Measurements from ENCODE around the gene ASIC1. TPM values are rescaled to one million over a fixed set of nuclear protein-coding genes. Genes with fewer than 3 reads are reported as not detected.

ASIC1 gene
- total RNA-seq, 2 experiments from 2014 or later: 1.5 to 2.8 TPM

DNA sequence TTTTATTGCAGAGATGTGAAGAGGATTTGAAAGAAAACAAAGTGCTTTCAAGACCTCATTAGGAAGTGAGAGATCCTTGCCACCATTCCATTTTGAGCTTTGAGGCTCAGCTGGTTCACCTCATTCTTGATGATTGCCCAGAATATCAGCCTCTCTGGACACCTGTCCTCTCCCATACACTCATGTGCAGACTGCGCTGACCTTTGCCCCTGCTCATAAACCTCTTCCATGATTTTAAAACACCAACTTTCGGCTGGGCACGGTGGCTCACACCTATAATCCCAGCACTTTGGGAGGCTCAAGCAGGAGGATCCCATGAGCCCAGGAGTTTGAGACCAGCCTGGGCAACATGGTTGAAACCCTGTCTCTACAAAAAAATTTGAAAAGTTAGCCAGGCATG, 63.6 kb downstream of the ASIC1 start:
- Mint-ChIP-seq H3K36me3 (ENCODE audit: low read depth) (peaks cover 85% of the 10 kb centered on the region), H3K27me3 (no peaks in the 10 kb centered on the region), H3K4me1 (ENCODE audit: low read depth) (peaks cover 48% of the 10 kb centered on the region), H3K4me3 (no peak overlapping the region), H3K9me3 (no peaks in the 10 kb centered on the region), H3K27ac (peak overlapping the region; percentile 67)
- POLR2A ChIA-PET: interaction anchor here (0.6 to 3.0 kb wide), 2 partner anchors 9 to 36 kb away, joined by 3 to 18 read pairs; partner anchors contain the start of gene COX14
- DNase-seq (no peak), ATAC-seq (ENCODE audit: poor library complexity) (no peak)
- Histone ChIP-seq H3K4me1 (ENCODE audit: insufficient read depth, low read length) (peaks cover 28% of the 10 kb centered on the region), H3K27me3 (ENCODE audit: control insufficient read depth in 1 of 2, insufficient read depth in 2 of 2, low read length in 2 of 2) (no peaks in the 10 kb centered on the region), H3K9me3 (ENCODE audit: control insufficient read depth in 1 of 2, insufficient read depth in 1 of 2, low read length in 2 of 2) (no peaks in the 10 kb centered on the region), H3K36me3 (ENCODE audit: insufficient read depth, low read length) (peaks cover 78% of the 10 kb centered on the region), H3K27ac (ENCODE audit: low read depth in 1 of 2, low read length in 2 of 2) (no peak overlapping the region), H3K4me3 (ENCODE audit: low read length) (no peak overlapping the region)
- intact Hi-C loops (cut with DNase I, micrococcal nuclease): no loop called here
- CTCF ChIA-PET: interaction anchor here (0.6 to 1.3 kb wide), 2 partner anchors 9 to 11 kb away, joined by 4 to 6 read pairs; partner anchors contain the start of gene COX14
- TF ChIP-seq, protein P1, sequence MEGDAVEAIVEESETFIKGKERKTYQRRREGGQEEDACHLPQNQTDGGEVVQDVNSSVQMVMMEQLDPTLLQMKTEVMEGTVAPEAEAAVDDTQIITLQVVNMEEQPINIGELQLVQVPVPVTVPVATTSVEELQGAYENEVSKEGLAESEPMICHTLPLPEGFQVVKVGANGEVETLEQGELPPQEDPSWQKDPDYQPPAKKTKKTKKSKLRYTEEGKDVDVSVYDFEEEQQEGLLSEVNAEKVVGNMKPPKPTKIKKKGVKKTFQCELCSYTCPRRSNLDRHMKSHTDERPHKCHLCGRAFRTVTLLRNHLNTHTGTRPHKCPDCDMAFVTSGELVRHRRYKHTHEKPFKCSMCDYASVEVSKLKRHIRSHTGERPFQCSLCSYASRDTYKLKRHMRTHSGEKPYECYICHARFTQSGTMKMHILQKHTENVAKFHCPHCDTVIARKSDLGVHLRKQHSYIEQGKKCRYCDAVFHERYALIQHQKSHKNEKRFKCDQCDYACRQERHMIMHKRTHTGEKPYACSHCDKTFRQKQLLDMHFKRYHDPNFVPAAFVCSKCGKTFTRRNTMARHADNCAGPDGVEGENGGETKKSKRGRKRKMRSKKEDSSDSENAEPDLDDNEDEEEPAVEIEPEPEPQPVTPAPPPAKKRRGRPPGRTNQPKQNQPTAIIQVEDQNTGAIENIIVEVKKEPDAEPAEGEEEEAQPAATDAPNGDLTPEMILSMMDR (IDR thresholded peaks at IDR 0.05): no peak

DNA sequence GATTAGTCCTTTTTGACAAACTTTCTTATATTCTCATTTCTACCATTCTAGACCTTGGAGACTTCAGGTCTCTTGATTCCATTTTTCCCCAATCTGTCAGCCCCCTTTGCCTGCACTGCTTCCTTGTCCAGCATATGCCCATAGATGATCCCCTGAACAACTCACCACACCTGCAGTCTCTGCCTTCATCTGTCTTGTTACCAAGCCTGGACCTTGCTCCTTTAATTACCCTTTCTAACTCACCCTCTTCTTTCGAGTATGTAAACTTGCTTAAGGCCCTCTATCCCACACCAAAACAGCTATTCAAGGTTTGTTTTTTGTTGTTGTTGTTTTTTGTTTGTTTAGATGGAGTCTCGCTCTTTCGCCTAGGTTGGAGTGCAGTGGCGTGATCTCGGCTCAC, 64.2 kb downstream of the ASIC1 start:
- Mint-ChIP-seq H3K27me3 (no peaks in the 10 kb centered on the region), H3K4me3 (no peak overlapping the region), H3K27ac (no peak overlapping the region), H3K4me1 (ENCODE audit: low read depth) (peaks cover 41% of the 10 kb centered on the region), H3K9me3 (no peaks in the 10 kb centered on the region), H3K36me3 (ENCODE audit: low read depth) (peaks cover 82% of the 10 kb centered on the region)
- H3K27me3 ChIP-seq (ENCODE audit: control insufficient read depth in 1 of 2, insufficient read depth in 2 of 2, low read length in 2 of 2): no peaks in the 10 kb centered on the region
- H3K4me1 ChIP-seq (ENCODE audit: insufficient read depth, low read length): peaks cover 21% of the 10 kb centered on the region
- DNase-seq (no peak), ATAC-seq (ENCODE audit: poor library complexity) (no peak)
- peaks cover 73% of the 10 kb centered on the region for H3K36me3 ChIP-seq (ENCODE audit: insufficient read depth, low read length)
- POLR2A ChIA-PET: interaction anchor here (3.0 kb wide), 1 partner anchor 10 kb away, joined by 18 read pairs; the partner anchor contains the start of gene COX14
- H3K9me3 ChIP-seq (ENCODE audit: control insufficient read depth in 1 of 2, insufficient read depth in 1 of 2, low read length in 2 of 2): no peaks in the 10 kb centered on the region
- intact Hi-C loops (cut with DNase I, micrococcal nuclease): no loop called here
- no peak overlapping the region for H3K27ac ChIP-seq (ENCODE audit: low read depth in 1 of 2, low read length in 2 of 2)
- TF ChIP-seq, protein P1 (IDR thresholded peaks at IDR 0.05): no peak
- no peak overlapping the region for H3K4me3 ChIP-seq (ENCODE audit: low read length)
- CTCF ChIA-PET: interaction anchor here (1.4 kb wide), 1 partner anchor 10 kb away, joined by 4 read pairs; the partner anchor contains the start of gene COX14

DNA sequence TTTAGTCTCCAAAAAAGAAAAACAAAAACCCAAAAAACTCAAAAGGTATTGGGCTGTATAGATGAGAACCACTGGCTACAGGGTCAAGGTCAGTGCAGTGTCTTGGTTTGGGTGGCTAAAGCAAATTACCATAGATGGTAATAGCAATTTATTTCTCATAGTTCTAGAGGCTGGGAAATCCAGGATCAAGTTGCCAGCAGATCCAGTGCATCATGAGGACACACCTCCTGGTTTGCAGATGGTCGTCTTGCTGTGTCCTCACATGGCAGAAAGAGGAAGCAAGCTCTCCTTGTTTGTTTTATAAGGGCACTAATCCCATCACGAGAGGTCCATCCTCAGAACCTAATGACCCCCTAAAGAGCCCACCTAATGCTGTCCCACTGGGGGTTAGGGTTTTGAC, 65.8 kb downstream of the ASIC1 start:
- TF ChIP-seq, protein P1 (IDR thresholded peaks at IDR 0.05): no peak
- Histone ChIP-seq H3K4me3 (ENCODE audit: low read length) (no peak overlapping the region), H3K4me1 (ENCODE audit: insufficient read depth, low read length) (peaks cover 9% of the 10 kb centered on the region), H3K9me3 (ENCODE audit: control insufficient read depth in 1 of 2, insufficient read depth in 1 of 2, low read length in 2 of 2) (no peaks in the 10 kb centered on the region), H3K27ac (ENCODE audit: low read depth in 1 of 2, low read length in 2 of 2) (no peak overlapping the region), H3K27me3 (ENCODE audit: control insufficient read depth in 1 of 2, insufficient read depth in 2 of 2, low read length in 2 of 2) (no peaks in the 10 kb centered on the region), H3K36me3 (ENCODE audit: insufficient read depth, low read length) (peaks cover 79% of the 10 kb centered on the region)
- H3K27me3 Mint-ChIP-seq: no peaks in the 10 kb centered on the region
- no peaks in the 10 kb centered on the region for H3K9me3 Mint-ChIP-seq
- H3K36me3 Mint-ChIP-seq (ENCODE audit: low read depth): peaks cover 88% of the 10 kb centered on the region
- intact Hi-C loops (cut with DNase I, micrococcal nuclease): no loop called here
- peaks cover 33% of the 10 kb centered on the region for H3K4me1 Mint-ChIP-seq (ENCODE audit: low read depth)
- ChIA-PET POLR2A (no interaction called here), CTCF (interaction anchor here (1.4 to 2.0 kb wide), 3 partner anchors 9 to 12 kb away, joined by 4 to 8 read pairs (median 7); partner anchors contain the start of gene COX14)
- no peak overlapping the region for H3K4me3 Mint-ChIP-seq
- DNase-seq (no peak), ATAC-seq (ENCODE audit: poor library complexity) (no peak)
- H3K27ac Mint-ChIP-seq: no peak overlapping the region
